Eye (tissue), 1 donor: ENCODE results near the gene RNF207.

Source experiments
- DNase-seq: peaks from one replicate; pipeline ENCODE4 v3.0.0-alpha.2; 2015

The RNF207 gene

DNA sequence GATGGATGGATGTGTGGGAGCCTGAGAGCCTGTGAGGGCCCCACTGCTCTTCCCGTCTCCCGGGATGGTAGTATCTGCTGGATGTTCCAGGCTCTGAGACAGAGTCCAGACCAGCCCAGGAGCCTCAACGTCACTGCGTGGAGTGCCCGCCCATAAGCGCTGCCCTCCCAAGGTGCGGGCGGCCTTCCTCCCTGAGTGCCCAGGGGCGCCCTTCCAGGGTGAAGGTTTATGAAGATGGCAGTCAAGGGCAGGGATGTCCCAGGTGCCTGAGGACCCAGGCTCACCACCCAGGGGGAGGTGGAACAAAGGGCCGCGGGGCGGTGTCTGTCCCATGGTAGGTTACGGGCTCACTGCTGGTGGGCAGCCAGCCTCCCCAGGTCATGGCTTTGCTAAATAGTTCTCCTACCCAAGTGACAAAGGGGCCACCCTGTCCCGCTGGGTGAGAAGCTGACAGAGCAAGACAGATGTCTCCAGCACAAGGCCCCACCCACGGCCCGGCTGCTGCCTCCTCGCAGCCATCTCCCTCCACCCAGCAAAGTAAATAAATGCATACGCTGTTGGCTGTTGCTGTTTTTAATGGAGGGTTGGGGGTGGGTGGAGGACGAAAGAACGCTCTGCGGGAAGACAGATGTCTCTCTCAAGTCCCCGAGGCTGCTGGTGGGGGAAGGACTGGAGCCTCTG lies 63.9 kb downstream of the RNF207 start:
- peak; percentile 58 for DNase-seq

DNA sequence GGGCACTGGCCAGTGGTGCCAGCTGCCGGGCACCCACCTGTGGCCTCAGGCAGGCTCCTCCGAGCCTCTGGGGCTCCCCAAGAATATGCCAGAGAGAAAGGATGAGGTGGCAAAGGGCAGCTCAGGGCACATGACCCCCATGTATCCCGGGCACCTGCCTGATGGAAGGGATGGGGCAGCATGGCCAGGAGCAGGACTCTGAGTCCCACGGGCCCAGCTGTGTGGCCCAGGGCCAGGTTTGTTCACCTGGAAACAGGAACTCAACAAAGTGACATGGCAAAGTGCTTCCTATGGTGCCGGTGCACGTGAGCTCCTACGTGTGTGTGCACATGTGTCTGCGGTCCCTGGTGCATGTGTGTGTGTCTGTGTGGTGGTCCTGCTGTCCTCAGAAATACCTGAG lies 64.5 kb downstream of the RNF207 start:
- DNase-seq = no peak
